Measurements from ENCODE around the gene TMEM161B.
"Not testable (repeated sequence)": the region's sequence is repeated elsewhere in the genome, so short reads cannot be mapped to it uniquely, and the experiment has no call there.

TMEM161B gene

DNA sequence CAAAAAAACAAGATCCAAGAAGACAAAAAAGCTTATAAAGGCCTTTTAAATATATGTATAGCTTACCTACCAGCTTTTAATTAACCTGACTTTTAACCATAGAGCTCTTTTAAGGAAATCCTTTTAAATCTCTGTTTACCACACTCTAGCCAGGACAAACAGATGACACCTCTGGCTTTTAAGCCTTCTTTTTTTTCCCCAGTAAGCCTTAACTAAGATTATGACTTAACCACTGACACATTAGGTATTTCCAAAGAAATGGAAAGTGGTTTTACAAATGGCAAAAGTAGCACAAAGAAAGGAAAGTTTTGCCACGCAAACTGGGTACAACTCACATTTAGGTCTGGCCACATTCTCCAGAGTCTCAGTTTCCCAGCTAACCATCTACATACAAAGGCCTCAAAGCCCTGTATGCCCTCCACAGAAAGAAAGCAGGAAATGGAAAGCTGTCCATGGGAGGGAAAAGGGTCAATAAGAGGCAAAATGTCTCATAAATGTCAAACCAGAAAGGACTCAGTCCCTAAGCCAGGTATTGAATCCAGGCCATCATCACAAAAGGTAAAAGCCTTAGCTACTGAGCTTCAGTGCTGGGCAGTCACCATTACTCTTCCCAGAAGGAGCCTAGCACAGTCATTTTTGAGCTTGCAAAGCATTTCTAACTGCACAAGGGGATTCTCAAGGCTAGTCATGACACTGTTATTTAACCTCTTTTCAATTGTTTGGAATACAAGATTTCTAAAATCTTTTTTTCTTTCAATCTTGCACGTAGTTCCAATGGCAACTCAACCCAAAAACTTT, 19.7 kb downstream of the TMEM161B start:
- TF ChIP-seq, protein P1, sequence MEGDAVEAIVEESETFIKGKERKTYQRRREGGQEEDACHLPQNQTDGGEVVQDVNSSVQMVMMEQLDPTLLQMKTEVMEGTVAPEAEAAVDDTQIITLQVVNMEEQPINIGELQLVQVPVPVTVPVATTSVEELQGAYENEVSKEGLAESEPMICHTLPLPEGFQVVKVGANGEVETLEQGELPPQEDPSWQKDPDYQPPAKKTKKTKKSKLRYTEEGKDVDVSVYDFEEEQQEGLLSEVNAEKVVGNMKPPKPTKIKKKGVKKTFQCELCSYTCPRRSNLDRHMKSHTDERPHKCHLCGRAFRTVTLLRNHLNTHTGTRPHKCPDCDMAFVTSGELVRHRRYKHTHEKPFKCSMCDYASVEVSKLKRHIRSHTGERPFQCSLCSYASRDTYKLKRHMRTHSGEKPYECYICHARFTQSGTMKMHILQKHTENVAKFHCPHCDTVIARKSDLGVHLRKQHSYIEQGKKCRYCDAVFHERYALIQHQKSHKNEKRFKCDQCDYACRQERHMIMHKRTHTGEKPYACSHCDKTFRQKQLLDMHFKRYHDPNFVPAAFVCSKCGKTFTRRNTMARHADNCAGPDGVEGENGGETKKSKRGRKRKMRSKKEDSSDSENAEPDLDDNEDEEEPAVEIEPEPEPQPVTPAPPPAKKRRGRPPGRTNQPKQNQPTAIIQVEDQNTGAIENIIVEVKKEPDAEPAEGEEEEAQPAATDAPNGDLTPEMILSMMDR (IDR thresholded peaks at IDR 0.05; ENCODE audit: extremely low read depth, missing control alignments) = no peak
- no peak for DNase-seq (ENCODE audit: low spot score)

DNA sequence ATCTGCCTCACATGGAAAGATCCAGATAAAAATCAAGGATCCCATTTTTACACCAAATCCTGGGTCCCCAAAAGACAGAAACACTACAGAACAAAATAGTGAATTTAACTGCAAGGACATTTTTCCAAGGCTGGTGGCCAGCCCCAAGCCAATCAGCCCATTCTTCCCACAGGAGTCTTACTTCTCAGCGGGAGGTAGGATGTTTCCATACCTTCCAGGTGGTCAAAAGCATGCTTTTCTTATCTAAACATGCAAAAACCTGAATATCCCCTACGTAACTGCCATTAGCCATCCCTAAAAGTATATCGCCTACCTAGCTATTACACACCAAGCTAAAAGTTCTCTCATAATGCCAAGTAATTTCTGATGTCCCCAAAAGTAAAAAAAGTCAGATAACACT, 20.6 kb downstream of the TMEM161B start:
- TF ChIP-seq, protein P1 (IDR thresholded peaks at IDR 0.05; ENCODE audit: extremely low read depth, missing control alignments) = no peak
- DNase-seq (ENCODE audit: low spot score) = no peak

DNA sequence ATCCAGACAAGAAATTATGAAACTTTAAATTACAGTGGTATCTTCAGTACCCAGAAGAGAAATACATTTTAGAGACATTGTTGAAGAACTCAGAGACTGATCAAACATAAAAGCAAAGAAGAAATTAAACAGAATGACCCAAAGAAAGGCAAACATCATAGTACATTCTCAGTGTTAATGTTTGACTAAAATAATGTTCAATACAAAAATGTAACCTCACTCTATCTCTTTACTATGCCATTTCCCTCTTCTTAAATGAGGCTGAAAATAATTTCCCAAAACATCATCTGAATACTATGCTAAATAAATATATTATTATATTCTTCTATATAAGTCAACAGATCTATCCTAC, 22.8 kb downstream of the TMEM161B start:
- DNase-seq (ENCODE audit: low spot score) = no peak
- TF ChIP-seq, protein P1 (IDR thresholded peaks at IDR 0.05; ENCODE audit: extremely low read depth, missing control alignments) = no peak

DNA sequence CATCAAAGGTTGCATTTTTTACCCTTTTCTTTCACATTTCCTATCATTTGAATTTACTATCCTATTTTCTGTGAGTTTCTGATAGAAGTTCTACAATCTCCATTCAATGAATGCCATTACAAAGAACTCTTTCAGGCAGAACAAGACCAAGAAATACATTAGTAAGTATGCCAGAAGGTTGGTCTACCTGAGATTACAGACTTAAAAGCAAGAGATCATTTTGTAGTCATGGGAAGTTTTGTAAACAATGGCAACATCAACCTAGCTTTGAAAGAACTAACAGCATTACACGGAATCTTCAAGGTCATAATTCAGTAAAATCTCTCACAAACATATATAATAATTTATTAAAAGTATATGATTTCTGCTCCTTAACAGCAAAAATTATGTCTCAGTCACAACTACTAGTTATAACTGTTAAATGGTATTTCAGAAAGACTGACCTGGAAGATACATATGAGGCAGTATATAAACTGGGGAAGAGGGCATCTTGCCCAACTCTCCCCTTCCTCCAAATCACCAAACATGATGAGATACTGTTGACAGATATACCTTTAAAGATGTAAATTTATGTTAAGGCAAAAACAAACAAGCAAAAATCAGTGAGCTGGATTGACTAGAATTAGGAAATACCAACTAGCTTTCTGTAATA, 23.3 kb downstream of the TMEM161B start:
- DNase-seq (ENCODE audit: low spot score) = no peak
- TF ChIP-seq, protein P1 (IDR thresholded peaks at IDR 0.05; ENCODE audit: extremely low read depth, missing control alignments) = no peak

DNA sequence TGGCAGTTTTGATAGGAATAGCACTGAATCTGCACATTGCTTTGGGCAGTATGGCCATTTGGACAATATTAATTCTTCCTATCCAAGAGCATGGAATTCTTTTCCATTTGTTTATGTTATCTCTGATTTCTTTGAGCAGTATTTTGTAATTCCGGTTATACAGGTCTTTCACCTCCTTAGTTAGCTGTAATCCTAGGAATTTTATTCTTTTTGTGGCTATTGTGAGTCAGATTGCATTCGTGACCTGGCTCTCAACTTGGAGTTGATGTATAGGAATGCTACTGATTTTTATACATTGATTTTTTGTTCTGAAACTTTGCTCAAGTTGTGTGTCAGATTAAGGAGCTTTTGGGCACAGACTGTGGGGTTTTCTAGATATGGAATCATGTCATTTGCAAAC, 24.0 kb downstream of the TMEM161B start:
- TF ChIP-seq, protein P1 (IDR thresholded peaks at IDR 0.05; ENCODE audit: extremely low read depth, missing control alignments) = no peak
- DNase-seq (ENCODE audit: low spot score) = no peak

DNA sequence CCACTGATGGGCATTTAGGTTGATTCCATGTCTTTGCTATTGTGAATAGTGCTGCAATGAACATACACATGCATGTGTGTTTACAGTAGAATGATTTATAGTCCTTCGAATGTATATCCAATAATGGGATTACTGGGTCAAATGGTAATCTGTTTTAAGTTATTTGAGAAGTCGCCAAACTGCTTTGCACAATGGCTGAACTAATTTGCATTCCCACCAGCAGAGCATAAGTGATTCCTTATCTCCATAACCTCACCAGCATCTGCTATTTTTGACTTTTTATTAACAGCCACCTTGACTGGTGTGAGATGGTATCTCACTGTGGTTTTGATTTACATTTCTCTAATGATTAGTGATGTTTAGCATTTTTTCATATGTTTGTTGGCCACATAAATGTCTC, 25.2 kb downstream of the TMEM161B start:
- DNase-seq (ENCODE audit: low spot score) = not testable (repeated sequence)

DNA sequence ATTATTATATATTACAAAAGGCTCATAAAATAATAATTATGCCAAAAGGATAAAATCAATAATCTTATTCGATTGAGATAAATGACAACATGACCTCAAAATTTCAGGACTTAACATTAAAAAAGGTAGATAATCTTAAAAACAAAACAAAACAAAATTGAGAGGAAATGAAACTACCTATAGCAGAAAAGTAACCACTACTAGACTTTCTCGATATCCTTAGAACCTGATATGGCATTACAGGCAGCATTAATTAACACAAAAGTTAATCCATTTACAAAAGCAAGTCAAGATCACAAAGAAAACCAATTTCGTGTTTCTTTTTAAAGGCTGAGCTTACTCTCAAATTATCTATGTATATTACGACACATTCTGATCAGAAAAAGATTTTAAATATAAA, 29.9 kb downstream of the TMEM161B start:
- TF ChIP-seq, protein P1 (IDR thresholded peaks at IDR 0.05; ENCODE audit: extremely low read depth, missing control alignments) = no peak
- no peak for DNase-seq (ENCODE audit: low spot score)
